ENCODE results near the gene IFNA16.

DNA sequence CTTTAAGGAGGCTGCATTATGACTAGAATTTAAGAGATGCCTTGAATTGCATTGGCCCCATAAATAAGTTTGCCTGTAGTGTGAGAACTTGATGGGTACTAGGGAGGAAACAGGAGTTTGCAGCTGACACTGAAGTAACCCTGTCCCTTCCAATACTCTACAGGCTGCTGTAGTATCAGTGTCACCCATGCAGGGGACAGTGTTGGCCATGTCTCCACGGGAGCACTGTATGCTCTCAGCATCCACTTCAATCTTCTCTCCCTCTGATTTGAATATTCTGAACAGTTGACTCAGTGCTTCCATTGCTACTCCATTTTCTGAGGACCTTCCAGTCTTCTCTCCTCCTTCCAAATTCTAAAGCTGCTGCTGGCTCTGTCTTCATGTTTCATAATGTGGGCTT, 34.1 kb upstream of the IFNA16 start:
- TF ChIP-seq CTCF (IDR thresholded peaks at IDR 0.05) (no peak), POLR2AphosphoS5 (IDR thresholded peaks at IDR 0.05) (no peak), POLR2A (IDR thresholded peaks at IDR 0.05; ENCODE audit: low read depth) (no peak)
